Measurements from ENCODE around the gene SLC25A45. TPM values are rescaled to one million over a fixed set of nuclear protein-coding genes. Genes with fewer than 3 reads are reported as not detected.

SLC25A45 gene
- total RNA-seq, 4 donors from 2014 or later = 1.8 to 8.0 (median 5.3) TPM

- H3K4me3 ChIP-seq (ENCODE audit: low read depth, poor library complexity, severe bottlenecking) = no peak overlapping the region
- TF ChIP-seq POLR2A (IDR thresholded peaks at IDR 0.05) = no peak
- TF ChIP-seq, protein P1, sequence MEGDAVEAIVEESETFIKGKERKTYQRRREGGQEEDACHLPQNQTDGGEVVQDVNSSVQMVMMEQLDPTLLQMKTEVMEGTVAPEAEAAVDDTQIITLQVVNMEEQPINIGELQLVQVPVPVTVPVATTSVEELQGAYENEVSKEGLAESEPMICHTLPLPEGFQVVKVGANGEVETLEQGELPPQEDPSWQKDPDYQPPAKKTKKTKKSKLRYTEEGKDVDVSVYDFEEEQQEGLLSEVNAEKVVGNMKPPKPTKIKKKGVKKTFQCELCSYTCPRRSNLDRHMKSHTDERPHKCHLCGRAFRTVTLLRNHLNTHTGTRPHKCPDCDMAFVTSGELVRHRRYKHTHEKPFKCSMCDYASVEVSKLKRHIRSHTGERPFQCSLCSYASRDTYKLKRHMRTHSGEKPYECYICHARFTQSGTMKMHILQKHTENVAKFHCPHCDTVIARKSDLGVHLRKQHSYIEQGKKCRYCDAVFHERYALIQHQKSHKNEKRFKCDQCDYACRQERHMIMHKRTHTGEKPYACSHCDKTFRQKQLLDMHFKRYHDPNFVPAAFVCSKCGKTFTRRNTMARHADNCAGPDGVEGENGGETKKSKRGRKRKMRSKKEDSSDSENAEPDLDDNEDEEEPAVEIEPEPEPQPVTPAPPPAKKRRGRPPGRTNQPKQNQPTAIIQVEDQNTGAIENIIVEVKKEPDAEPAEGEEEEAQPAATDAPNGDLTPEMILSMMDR (IDR thresholded peaks at IDR 0.05) = no peak
- WGBS, 2 donors = 31 to 42% methylated on average over 29 to 35 of the region's 35 CpGs
- intact Hi-C loops (cut with DNase I; ENCODE audit: low total_unique reads) = no loop called here
- DNase-seq (ENCODE audit: low spot score in 2 of 2) = peak in 1 of 2 donors; percentile 87
Measured at GRCh38 chr11:65355776-65356393, 26.6 kb downstream of the SLC25A45 start.

GRCh38 chr11:65355013-65355775, 27.3 kb downstream of the SLC25A45 start:
- 1 to 4% methylated on average over 28 to 46 of the region's 47 CpGs for WGBS, 2 donors
- intact Hi-C loops (cut with DNase I; ENCODE audit: low total_unique reads) = no loop called here
- H3K4me3 ChIP-seq (ENCODE audit: low read depth, poor library complexity, severe bottlenecking) = peak overlapping the region; percentile 47
- TF ChIP-seq, protein P1 (IDR thresholded peaks at IDR 0.05) = no peak
- TF ChIP-seq POLR2A (IDR thresholded peaks at IDR 0.05) = no peak
- DNase-seq (ENCODE audit: low spot score in 2 of 2) = peak in 1 of 2 donors; percentile 87

DNA sequence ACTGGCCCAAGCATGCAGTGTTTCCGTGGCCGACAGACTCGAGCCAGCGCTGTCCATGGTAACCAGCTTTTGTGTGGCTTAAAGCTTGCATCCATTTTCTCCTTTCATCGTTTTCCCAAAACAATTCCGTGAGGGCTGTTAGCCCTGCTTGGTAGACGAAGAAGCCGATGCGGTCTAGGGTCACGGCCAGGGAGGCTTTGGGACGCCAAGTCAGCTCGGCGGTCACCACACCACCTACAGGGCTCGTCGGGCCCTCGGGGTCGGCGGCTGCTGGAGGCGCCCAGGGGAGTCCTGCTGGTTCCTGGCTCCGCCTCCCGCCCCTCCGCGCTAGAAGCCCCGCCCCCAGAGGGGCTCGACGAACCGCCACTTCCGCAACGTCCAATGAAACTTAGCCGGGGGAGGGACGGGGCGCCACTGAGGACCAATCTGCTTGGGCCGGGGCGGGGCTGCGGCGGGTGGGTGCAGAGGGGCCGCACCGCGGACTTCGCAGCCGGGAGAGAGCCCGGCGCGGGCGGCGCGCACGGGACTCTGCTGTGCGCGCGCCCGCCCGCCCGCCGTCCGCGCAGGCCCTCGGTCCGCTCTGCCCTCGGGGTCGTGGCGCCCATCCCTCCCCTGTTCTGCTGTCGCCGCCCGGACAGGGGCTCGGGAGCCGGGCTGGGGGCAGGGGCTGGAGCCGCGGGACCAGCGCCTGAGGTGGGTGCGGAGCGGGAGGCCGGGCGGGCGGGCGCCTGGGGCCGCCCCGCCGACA, 28.0 kb downstream of the SLC25A45 start, which contains the start of gene TIGD3:
Gene TIGD3, plus strand, starts transcription at position 487 of the 748 bp plus-strand sequence. CDS start 1,058 bp downstream, outside the sequence.
- DNase-seq (ENCODE audit: low spot score in 2 of 2) = peak; percentile 96 to 100
- 0 to 1% methylated on average over 20 to 38 of the region's 79 CpGs for WGBS, 2 donors
- no peak for TF ChIP-seq POLR2A (IDR thresholded peaks at IDR 0.05)
- TF ChIP-seq, protein P1 (IDR thresholded peaks at IDR 0.05) = no peak
- intact Hi-C loops (cut with DNase I; ENCODE audit: low total_unique reads) = no loop called here
- peak within 1 kb of the TSS; percentile 47 for H3K4me3 ChIP-seq (ENCODE audit: low read depth, poor library complexity, severe bottlenecking)

- intact Hi-C loops (cut with DNase I; ENCODE audit: low total_unique reads) = no loop called here
Measured at GRCh38 chr11:65353900-65354264, 28.6 kb downstream of the SLC25A45 start.

DNA sequence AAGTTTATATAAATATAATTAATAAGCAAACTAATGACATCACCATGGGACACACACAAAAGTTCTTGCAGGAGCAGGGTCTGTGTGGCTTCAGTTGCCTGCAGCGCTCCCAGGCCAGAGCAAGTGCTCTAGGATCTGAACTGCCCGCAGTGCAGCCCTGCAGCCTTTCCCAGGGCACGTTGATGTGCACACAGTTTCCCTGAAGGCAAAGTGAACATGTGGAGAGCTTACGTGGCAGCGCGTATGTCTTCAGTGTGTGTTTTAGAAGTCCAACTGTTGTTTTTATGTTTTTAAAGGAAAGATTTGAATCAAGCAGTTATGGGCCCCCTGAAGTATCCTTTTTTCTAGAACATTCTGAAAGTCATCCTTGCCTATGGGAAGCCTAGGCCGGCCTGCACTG, 29.1 kb downstream of the SLC25A45 start:
- intact Hi-C loops (cut with DNase I; ENCODE audit: low total_unique reads) = no loop called here
- WGBS, 2 donors = 88% methylated on average over 7 of the region's 7 CpGs
- no peak for DNase-seq (ENCODE audit: low spot score in 2 of 2)
- no peak overlapping the region for H3K4me3 ChIP-seq (ENCODE audit: low read depth, poor library complexity, severe bottlenecking)
- TF ChIP-seq, protein P1 (IDR thresholded peaks at IDR 0.05) = no peak
- TF ChIP-seq POLR2A (IDR thresholded peaks at IDR 0.05) = no peak

More at GRCh38 chr11:65353900-65354264, 28.6 kb downstream of the SLC25A45 start:
- no peak for DNase-seq (ENCODE audit: low spot score in 2 of 2)
- H3K4me3 ChIP-seq (ENCODE audit: low read depth, poor library complexity, severe bottlenecking) = peak overlapping the region; percentile 20
- 20 to 21% methylated on average over 16 of the region's 16 CpGs for WGBS, 2 donors
- TF ChIP-seq, protein P1 (IDR thresholded peaks at IDR 0.05) = no peak
- no peak for TF ChIP-seq POLR2A (IDR thresholded peaks at IDR 0.05)
